Neural cell (in vitro differentiated cells): ENCODE data around the gene GPRIN1. TPM values are rescaled to one million over a fixed set of nuclear protein-coding genes. Genes with fewer than 3 reads are reported as not detected.

ENCODE experiments used
- H2AFZ ChIP-seq: fragments of 200-600, 300-800 bp; sonication (generic), shearing (Covaris generic); 2 replicates; pipeline ENCODE4 v1.6.0; 2014; ENCODE audit warnings: low read depth, mild to moderate bottlenecking, antibody characterized with exemption, low read length, moderate library complexity
- H3F3A ChIP-seq: fragments of 200-600 bp; shearing (Covaris generic); 2 replicates; pipeline ENCODE4 v1.6.1; 2016; ENCODE audit warnings: mild to moderate bottlenecking, moderate library complexity, mixed read lengths, antibody characterized with exemption, low read length; ENCODE audit not compliant: insufficient read depth, poor library complexity, severe bottlenecking
- H3K27ac ChIP-seq: fragments of 200-600, 300-800 bp; sonication (generic), shearing (Covaris generic); 2 replicates; pipeline ENCODE4 v1.5.1; 2014; ENCODE audit warnings: mild to moderate bottlenecking, low read length, moderate library complexity
- H3K27me3 ChIP-seq: fragments of 300-800, 200-600 bp; sonication (generic), shearing (Covaris generic); 2 replicates; pipeline ENCODE4 v1.6.0; 2014; ENCODE audit warnings: mild to moderate bottlenecking, low read depth, low read length, moderate library complexity; ENCODE audit not compliant: insufficient read depth
- H3K36me3 ChIP-seq: fragments of 300-800, 200-600 bp; sonication (generic), shearing (Covaris generic); 2 replicates; pipeline ENCODE4 v1.5.1; 2014; ENCODE audit warnings: mild to moderate bottlenecking, antibody characterized with exemption, low read length, moderate library complexity; ENCODE audit not compliant: insufficient read depth
- H3K4me2 ChIP-seq: fragments of 300-800, 200-600 bp; sonication (generic), shearing (Covaris generic); 2 replicates; pipeline ENCODE4 v1.6.0; 2014; ENCODE audit warnings: mild to moderate bottlenecking, low read length
- H3K4me3 ChIP-seq: fragments of 300-800, 200-600 bp; sonication (generic), shearing (Covaris generic); 2 replicates; pipeline ENCODE4 v1.5.1; 2014; ENCODE audit warnings: mild to moderate bottlenecking, low read length, moderate library complexity
- H3K79me2 ChIP-seq: fragments of 200-600 bp; shearing (Covaris generic); replicated peaks from 2 replicates; pipeline ENCODE4 v1.6.0; 2014; ENCODE audit warnings: mild to moderate bottlenecking, low read length, moderate library complexity; ENCODE audit not compliant: insufficient read depth
- H3K9ac ChIP-seq: fragments of 300-800, 200-600 bp; sonication (generic), shearing (Covaris generic); 2 replicates; pipeline ENCODE4 v1.6.1; 2016; ENCODE audit warnings: mild to moderate bottlenecking, low read length, mixed read lengths
- H3K9me2 ChIP-seq: fragments of 200-600 bp; shearing (Covaris generic); 2 replicates; pipeline ENCODE4 v1.6.1; 2016; ENCODE audit warnings: mild to moderate bottlenecking, low read length, mixed read lengths; ENCODE audit not compliant: insufficient read depth
- H3K9me3 ChIP-seq: fragments of 200-600, 300-800 bp; sonication (generic), shearing (Covaris generic); 2 replicates; pipeline ENCODE4 v1.6.1; 2016; ENCODE audit warnings: mild to moderate bottlenecking, mixed run types, low read length, moderate library complexity, mixed read lengths
- H4K20me1 ChIP-seq: fragments of 200-600 bp; shearing (Covaris generic); 2 replicates; pipeline ENCODE4 v1.6.1; 2016; ENCODE audit warnings: mild to moderate bottlenecking, mixed run types; ENCODE audit not compliant: insufficient read depth
- EP300 ChIP-seq: fragments of 450-650 bp; conservative IDR thresholded peaks from 2 replicates; pipeline ENCODE4 v1.6.1; 2014; ENCODE audit warnings: antibody characterized with exemption, mild to moderate bottlenecking, moderate library complexity; ENCODE audit not compliant: poor library complexity, severe bottlenecking
- EZH2 ChIP-seq: fragments of 200-600, 300-800 bp; shearing (Covaris generic), sonication (generic); IDR thresholded peaks from 2 replicates; pipeline ENCODE4 v1.6.1; 2014; ENCODE audit warnings: antibody characterized with exemption, low read length, borderline replicate concordance, mild to moderate bottlenecking; ENCODE audit not compliant: insufficient read depth, poor library complexity, severe bottlenecking
- MXI1 ChIP-seq: fragments of 450-650 bp; conservative IDR thresholded peaks from 2 replicates; pipeline ENCODE4 v1.6.1; 2014; ENCODE audit warnings: antibody characterized with exemption, mild to moderate bottlenecking; ENCODE audit not compliant: poor library complexity, severe bottlenecking
- POLR2AphosphoS5 ChIP-seq: IDR thresholded peaks from 2 replicates; pipeline ENCODE4 v1.6.1; 2012
- RAD21 ChIP-seq: fragments of 450-650 bp; conservative IDR thresholded peaks from 2 replicates; pipeline ENCODE4 v1.6.1; 2014; ENCODE audit warnings: antibody characterized with exemption, mild to moderate bottlenecking, moderate library complexity
- SMC3 ChIP-seq: fragments of 450-650 bp; conservative IDR thresholded peaks from 2 replicates; pipeline ENCODE4 v1.6.1; 2014; ENCODE audit warnings: antibody characterized with exemption, mild to moderate bottlenecking, moderate library complexity; ENCODE audit not compliant: poor library complexity
- TAF1 ChIP-seq: IDR thresholded peaks from 2 replicates; pipeline ENCODE4 v1.6.1; 2012; ENCODE audit warnings: low read depth
- polyA plus RNA-seq: library from polyadenylated mRNA; depleted of rRNA; stranded (reverse); fragments of >200 nt; gene quantifications from 2 replicates; pipeline ENCODE4 v1.2.3, GENCODE V29; 2014
- TF ChIP-seq, protein P1 (sequence below): fragments of 450-650 bp; IDR thresholded peaks from 2 replicates; pipeline ENCODE4 v1.5.1; 2014; ENCODE audit warnings: antibody characterized with exemption, mild to moderate bottlenecking, moderate library complexity; ENCODE audit not compliant: poor library complexity, severe bottlenecking
- TF ChIP-seq, protein P2 (sequence below): IDR thresholded peaks from 2 replicates; pipeline ENCODE4 v1.6.1; 2012; ENCODE audit warnings: borderline replicate concordance

The GPRIN1 gene
- polyA plus RNA-seq, 1 donor from 2014 or later: 32.3 TPM

GRCh38 chr5:176594554-176594953, 15.4 kb downstream of the GPRIN1 start:
- no peaks in the 10 kb centered on the region for H4K20me1 ChIP-seq
- H3K27me3 ChIP-seq: no peaks in the 10 kb centered on the region
- peaks cover 6% of the 10 kb centered on the region for H3K36me3 ChIP-seq
- TF ChIP-seq TAF1 (no peak), RAD21 (no peak), EZH2 (no peak), POLR2AphosphoS5 (no peak), SMC3 (no peak), EP300 (no peak), MXI1 (no peak)
- TF ChIP-seq, protein P1, sequence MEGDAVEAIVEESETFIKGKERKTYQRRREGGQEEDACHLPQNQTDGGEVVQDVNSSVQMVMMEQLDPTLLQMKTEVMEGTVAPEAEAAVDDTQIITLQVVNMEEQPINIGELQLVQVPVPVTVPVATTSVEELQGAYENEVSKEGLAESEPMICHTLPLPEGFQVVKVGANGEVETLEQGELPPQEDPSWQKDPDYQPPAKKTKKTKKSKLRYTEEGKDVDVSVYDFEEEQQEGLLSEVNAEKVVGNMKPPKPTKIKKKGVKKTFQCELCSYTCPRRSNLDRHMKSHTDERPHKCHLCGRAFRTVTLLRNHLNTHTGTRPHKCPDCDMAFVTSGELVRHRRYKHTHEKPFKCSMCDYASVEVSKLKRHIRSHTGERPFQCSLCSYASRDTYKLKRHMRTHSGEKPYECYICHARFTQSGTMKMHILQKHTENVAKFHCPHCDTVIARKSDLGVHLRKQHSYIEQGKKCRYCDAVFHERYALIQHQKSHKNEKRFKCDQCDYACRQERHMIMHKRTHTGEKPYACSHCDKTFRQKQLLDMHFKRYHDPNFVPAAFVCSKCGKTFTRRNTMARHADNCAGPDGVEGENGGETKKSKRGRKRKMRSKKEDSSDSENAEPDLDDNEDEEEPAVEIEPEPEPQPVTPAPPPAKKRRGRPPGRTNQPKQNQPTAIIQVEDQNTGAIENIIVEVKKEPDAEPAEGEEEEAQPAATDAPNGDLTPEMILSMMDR: no peak
- TF ChIP-seq, protein P2, sequence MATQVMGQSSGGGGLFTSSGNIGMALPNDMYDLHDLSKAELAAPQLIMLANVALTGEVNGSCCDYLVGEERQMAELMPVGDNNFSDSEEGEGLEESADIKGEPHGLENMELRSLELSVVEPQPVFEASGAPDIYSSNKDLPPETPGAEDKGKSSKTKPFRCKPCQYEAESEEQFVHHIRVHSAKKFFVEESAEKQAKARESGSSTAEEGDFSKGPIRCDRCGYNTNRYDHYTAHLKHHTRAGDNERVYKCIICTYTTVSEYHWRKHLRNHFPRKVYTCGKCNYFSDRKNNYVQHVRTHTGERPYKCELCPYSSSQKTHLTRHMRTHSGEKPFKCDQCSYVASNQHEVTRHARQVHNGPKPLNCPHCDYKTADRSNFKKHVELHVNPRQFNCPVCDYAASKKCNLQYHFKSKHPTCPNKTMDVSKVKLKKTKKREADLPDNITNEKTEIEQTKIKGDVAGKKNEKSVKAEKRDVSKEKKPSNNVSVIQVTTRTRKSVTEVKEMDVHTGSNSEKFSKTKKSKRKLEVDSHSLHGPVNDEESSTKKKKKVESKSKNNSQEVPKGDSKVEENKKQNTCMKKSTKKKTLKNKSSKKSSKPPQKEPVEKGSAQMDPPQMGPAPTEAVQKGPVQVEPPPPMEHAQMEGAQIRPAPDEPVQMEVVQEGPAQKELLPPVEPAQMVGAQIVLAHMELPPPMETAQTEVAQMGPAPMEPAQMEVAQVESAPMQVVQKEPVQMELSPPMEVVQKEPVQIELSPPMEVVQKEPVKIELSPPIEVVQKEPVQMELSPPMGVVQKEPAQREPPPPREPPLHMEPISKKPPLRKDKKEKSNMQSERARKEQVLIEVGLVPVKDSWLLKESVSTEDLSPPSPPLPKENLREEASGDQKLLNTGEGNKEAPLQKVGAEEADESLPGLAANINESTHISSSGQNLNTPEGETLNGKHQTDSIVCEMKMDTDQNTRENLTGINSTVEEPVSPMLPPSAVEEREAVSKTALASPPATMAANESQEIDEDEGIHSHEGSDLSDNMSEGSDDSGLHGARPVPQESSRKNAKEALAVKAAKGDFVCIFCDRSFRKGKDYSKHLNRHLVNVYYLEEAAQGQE: no peak
- H3K4me3 ChIP-seq: no peak overlapping the region
- no peaks in the 10 kb centered on the region for H3K9me2 ChIP-seq
- no peak overlapping the region for H3K9ac ChIP-seq
- H3K4me2 ChIP-seq: no peak overlapping the region
- H3K79me2 ChIP-seq: no peaks in the 10 kb centered on the region
- H3K9me3 ChIP-seq: no peaks in the 10 kb centered on the region
- H3F3A ChIP-seq: no peaks in the 10 kb centered on the region
- H2AFZ ChIP-seq: no peak overlapping the region
- no peak overlapping the region for H3K27ac ChIP-seq

DNA sequence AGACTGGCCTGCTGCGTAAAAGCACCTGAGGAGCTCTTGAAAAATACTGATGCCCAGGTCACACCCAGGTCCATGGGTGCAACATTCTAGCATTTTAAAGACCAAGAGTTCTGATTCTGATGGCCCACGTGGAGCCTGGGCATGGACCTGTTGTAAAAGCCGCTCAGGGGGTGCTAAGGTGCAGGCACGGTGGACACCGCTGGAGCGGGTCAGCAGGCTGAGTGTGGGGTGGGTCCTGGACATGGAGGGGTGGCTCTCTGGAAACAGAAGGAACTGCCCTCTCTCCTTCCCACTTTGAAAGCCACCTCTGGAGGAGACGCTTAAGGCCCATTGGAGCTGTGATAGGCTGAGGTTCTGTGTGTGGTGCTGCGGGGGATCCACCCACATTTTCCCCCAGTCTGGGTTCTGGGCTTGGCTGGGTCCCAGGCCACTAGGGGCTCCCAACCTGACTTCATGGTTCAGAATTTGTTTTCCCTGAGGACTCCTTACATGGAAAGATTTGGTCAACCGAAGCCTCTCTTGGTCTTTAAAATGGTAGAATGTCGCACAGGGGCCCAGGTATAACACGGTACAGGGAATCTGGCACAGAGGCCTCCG, 16.6 kb downstream of the GPRIN1 start:
- no peaks in the 10 kb centered on the region for H3F3A ChIP-seq
- no peaks in the 10 kb centered on the region for H3K9me2 ChIP-seq
- no peaks in the 10 kb centered on the region for H3K79me2 ChIP-seq
- no peaks in the 10 kb centered on the region for H3K27me3 ChIP-seq
- no peak overlapping the region for H3K9ac ChIP-seq
- no peaks in the 10 kb centered on the region for H3K9me3 ChIP-seq
- peaks cover 6% of the 10 kb centered on the region for H3K36me3 ChIP-seq
- no peaks in the 10 kb centered on the region for H4K20me1 ChIP-seq
- no peak for TF ChIP-seq SMC3
- TF ChIP-seq, protein P1: no peak
- TF ChIP-seq, protein P2: no peak
- TF ChIP-seq MXI1: no peak
- no peak for TF ChIP-seq RAD21
- no peak for TF ChIP-seq TAF1
- TF ChIP-seq EZH2: no peak
- TF ChIP-seq EP300: no peak
- TF ChIP-seq POLR2AphosphoS5: no peak
- no peak overlapping the region for H3K4me3 ChIP-seq
- no peak overlapping the region for H3K4me2 ChIP-seq
- H3K27ac ChIP-seq: no peak overlapping the region
- H2AFZ ChIP-seq: no peak overlapping the region
